GM18526 (cell line): ENCODE measurements around the gene LYPLAL1.

Source experiments
- POLR2A ChIP-seq: IDR thresholded peaks from 3 replicates; pipeline ENCODE4 v1.6.1; 2011; ENCODE audit not compliant: insufficient read length; ENCODE audit errors: extremely low read depth

LYPLAL1 gene

GRCh38 chr1:219185486-219186117 is 11.9 kb downstream of the LYPLAL1 start:
- TF ChIP-seq POLR2A: no peak

GRCh38 chr1:219188331-219188803 is 14.7 kb downstream of the LYPLAL1 start:
- no peak for TF ChIP-seq POLR2A

- no peak for TF ChIP-seq POLR2A
Measured at GRCh38 chr1:219189021-219189824, 15.5 kb downstream of the LYPLAL1 start.

DNA sequence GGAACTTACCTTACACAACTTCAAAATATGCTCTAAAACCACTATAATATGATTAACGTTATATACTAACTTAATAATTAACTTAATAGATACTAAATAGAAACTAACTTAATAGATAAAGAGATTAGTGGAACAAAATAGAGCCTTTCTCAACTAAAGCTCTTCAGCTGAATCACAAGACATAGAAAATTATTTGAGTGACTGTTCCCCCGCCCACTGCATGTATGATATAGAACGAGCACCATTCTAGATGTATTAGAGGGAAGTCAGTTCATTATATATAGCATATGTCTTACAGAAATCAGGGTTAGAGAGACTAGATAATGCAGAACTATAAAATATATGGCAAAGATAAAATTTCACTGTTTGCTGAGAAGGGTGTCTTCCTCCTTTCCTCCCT is 16.3 kb downstream of the LYPLAL1 start:
- no peak for TF ChIP-seq POLR2A

DNA sequence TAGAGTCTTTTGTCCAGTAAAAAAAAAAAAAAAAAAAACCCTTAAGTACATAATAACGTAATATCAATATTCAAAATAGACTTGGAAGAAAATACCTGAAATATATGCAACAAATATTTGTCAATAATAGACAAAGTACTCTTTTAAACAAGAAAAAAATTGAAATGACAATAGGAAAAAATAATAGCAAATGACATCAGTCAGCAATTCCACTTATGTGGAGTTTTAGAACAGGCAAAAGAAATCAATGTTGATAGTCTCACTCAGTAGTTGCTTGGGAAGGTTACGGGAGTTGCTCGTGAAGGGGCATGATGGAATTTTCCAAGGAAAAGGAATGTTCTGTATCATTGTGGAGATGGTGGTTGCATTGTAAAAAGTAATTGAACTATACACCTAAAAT is 16.9 kb downstream of the LYPLAL1 start:
- no peak for TF ChIP-seq POLR2A

DNA sequence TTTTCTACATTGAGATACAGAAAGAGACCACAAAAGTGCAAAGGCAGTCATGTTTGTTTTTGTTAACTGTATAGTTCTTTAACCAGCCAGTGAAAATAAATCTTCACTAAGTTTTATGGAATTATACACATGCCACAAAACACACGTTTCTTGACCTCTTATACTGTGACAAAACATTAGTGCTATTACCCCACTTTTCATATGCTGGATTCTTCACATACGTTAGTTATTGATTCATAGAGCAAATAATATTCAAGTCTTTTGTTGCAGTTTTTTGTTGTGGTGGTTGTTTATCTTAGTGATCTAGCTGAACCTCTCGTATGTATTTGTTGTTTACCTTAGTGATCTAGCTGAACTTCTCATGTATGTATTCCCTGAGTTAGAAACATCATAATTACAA is 28.0 kb downstream of the LYPLAL1 start:
- TF ChIP-seq POLR2A: no peak

DNA sequence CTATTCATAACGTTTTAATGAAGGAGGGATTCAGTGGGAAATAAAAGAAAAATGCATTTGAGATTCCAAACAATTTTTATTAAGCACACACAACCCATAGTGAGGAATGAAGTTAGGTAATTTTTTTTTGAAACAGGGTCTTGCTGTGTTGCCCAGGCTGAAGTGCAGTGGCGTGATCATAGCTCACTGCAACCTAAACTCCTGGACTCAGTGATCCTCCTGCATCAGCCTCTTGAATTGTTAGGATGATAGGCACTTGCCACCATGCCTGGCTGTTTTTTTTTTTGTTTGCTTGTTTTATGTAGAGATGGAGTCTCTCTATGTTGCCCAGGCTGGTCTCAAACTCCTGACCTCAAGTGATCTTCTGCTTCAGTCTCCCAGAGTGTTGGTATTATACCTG is 28.9 kb downstream of the LYPLAL1 start:
- no peak for TF ChIP-seq POLR2A

GRCh38 chr1:219206350-219206749 is 32.7 kb downstream of the LYPLAL1 start:
- no peak for TF ChIP-seq POLR2A

GRCh38 chr1:219209578-219209977 is 35.9 kb downstream of the LYPLAL1 start:
- no peak for TF ChIP-seq POLR2A

DNA sequence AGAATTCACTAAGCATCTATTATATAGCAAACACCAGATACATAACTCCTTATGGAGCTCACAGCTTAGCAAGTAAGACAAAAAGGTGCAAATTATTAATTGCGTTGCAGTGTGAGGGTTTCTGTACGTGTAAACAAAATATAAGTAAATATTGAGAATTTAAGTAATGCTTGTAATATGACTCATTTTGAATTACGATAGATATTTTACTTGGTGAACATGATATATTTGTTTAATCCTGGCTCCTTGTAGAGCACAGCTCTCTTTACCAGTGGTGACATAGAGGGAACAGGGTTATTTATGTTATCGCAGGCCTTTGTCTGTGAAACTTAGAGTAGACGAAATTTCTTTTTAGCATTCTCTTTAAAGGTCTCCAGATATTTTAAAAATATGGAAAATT is 36.4 kb downstream of the LYPLAL1 start:
- no peak for TF ChIP-seq POLR2A

DNA sequence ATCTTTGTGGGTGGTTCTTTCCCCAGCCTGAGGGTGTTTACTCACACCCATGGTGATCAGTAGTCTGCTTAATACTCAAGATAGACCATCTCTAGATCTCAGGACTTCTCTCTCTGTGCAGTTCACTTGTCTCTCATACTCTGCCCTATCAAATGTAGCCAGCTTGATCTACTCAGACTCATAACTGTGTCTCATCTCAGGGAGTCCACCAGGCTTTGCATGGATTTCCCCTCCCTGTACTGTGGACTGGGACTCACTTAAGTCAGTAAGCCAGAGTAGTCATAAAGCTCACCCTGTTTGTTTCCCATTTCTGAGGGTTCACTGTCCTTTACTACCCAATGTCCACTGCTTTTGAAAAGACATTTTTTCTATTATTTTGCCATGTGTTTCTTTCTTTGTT is 41.8 kb downstream of the LYPLAL1 start:
- no peak for TF ChIP-seq POLR2A

DNA sequence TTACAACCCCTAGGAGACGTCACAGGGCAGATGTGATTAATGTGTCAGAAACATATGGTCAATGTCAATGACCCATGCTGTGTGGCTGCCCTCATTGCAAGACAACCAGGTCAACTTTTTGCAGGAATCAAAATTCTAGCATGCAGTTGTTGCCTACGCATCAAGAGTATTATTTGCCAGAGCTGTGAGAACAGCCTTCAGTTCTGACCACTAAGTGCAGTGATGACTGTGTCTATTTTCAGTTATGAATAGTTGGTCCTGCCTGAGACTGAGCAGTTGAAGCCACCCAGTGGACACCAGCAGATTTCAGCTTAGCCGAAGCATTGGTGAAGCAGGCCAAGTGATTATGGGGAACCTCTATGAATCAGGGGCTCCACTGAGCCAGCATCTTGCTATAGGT is 47.3 kb downstream of the LYPLAL1 start:
- TF ChIP-seq POLR2A: no peak

- TF ChIP-seq POLR2A: no peak
Measured at GRCh38 chr1:219223496-219223895, 49.8 kb downstream of the LYPLAL1 start.

DNA sequence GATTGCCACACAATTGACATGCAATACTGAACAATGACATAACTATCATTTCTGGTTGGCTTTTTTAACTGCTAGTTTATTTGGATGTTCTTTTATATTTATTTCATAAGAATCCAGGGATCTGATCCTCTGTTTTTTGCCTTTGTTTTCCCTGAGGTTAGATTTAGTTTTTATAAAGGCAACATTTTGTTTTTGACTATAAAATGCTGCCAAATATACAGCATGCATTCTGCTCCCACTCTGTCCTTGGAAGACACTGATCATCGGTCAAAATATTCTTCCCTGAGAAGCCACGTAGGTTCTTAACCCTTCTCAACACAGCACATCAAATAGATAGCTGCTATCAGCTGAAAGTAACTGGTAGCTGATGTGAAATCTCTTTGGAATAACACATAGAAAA is 52.5 kb downstream of the LYPLAL1 start:
- TF ChIP-seq POLR2A: no peak

- no peak for TF ChIP-seq POLR2A
Measured at GRCh38 chr1:219227360-219228057, 53.8 kb downstream of the LYPLAL1 start.

GRCh38 chr1:219228058-219228419 is 54.4 kb downstream of the LYPLAL1 start:
- no peak for TF ChIP-seq POLR2A
